ENCODE measurements around the gene PDE3A.

The PDE3A gene

GRCh38 chr12:20392339-20392738, 24.0 kb downstream of the PDE3A start:
- no peaks in the 10 kb centered on the region for H3K4me1 Mint-ChIP-seq
- no peaks in the 10 kb centered on the region for H3K9me3 Mint-ChIP-seq
- no peak overlapping the region for H3K4me3 Mint-ChIP-seq
- H3K36me3 Mint-ChIP-seq: no peaks in the 10 kb centered on the region
- H3K27me3 Mint-ChIP-seq: no peaks in the 10 kb centered on the region
- no peak for DNase-seq
- CTCF ChIA-PET: no interaction called here
- no peak overlapping the region for H3K27ac Mint-ChIP-seq

DNA sequence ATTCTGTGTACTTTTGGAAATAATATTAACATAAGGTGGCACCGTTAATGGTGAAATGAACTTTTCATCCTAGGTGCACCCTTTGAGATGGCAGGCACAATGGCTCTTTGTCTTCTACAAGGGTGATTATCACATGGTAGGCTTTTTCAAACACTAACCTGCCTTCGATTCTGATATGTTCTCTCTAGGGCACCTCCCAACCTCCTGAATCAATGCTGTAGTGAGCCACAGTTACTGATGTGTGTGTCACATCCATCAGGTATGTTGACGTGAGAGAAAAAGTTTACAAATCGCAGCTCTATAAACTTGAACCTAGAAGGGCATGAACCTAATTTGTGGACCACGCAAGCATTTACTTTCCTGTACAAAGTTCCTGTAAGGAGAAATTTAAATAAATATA, 25.4 kb downstream of the PDE3A start:
- CTCF ChIA-PET: no interaction called here
- H3K4me3 Mint-ChIP-seq: no peak overlapping the region
- no peaks in the 10 kb centered on the region for H3K36me3 Mint-ChIP-seq
- peaks cover under 1% of the 10 kb centered on the region for H3K4me1 Mint-ChIP-seq
- no peaks in the 10 kb centered on the region for H3K9me3 Mint-ChIP-seq
- no peak overlapping the region for H3K27ac Mint-ChIP-seq
- no peaks in the 10 kb centered on the region for H3K27me3 Mint-ChIP-seq
- DNase-seq: no peak

DNA sequence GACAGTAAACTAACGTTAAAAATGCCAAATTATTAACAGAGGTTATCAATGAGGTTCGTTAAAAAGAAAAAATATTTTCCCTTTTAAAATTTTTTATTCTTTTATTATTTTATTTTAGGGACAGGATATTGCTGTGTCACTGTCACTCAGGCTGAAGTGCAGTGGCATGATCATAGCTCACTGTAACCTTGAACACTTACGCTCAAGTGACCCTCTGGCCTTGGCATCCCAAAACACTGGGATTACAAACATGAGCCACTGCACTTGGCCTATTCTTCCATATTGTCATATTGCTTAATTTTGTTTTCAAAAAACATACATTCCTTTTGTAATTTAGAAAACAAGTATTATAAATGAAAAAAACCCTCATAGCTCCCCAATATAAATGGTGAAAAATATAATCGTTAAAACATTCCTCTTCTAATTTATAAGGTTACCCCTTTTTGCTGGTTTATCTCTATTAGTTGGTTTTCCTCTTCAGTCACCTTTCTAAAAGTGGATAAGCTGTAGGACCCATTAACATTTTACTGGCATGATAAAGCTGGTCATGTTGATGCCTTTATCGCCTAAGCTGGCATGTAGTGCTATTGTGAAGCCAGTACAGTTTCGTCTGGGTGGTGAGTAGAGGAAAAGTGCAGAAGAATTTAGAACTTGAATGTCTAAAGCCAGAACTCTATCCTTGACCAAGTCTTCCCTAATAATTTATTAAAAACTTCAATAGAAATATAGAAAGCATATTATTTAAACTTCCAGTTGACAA, 27.6 kb downstream of the PDE3A start:
- Mint-ChIP-seq H3K4me3 (no peak overlapping the region), H3K27me3 (no peaks in the 10 kb centered on the region), H3K27ac (no peak overlapping the region), H3K36me3 (no peaks in the 10 kb centered on the region), H3K9me3 (no peaks in the 10 kb centered on the region), H3K4me1 (peaks cover 4% of the 10 kb centered on the region)
- CTCF ChIA-PET: no interaction called here
- DNase-seq: no peak

- Mint-ChIP-seq H3K4me3 (no peak overlapping the region), H3K9me3 (no peaks in the 10 kb centered on the region), H3K27me3 (no peaks in the 10 kb centered on the region), H3K27ac (no peak overlapping the region), H3K36me3 (no peaks in the 10 kb centered on the region), H3K4me1 (peaks cover 4% of the 10 kb centered on the region)
- no peak for DNase-seq
- CTCF ChIA-PET: no interaction called here
These were observed 30.3 kb downstream of the PDE3A start for GRCh38 chr12:20398686-20399085.

DNA sequence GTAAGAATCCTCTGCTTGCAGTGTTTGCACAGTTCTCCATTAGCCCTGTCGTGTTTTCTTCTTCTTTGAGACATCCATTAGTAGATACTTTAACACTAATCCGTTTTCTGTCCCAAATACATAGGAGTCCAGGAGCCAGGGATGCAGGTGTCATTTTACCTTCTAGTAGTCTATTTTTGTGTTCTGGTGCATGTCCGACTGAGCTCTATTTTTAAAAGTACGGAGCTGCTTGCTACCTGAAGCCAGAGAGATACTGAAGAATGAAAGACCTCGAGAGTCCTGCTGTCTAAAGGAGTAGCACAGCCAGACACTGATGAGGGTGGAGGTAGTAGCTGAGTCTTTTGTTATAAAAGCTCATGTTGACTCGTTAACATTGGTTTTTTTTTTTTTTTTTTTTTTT, 31.7 kb downstream of the PDE3A start:
- Mint-ChIP-seq H3K36me3 (no peaks in the 10 kb centered on the region), H3K27me3 (no peaks in the 10 kb centered on the region), H3K4me1 (peaks cover 4% of the 10 kb centered on the region), H3K9me3 (no peaks in the 10 kb centered on the region), H3K27ac (no peak overlapping the region), H3K4me3 (no peak overlapping the region)
- no peak for DNase-seq
- CTCF ChIA-PET: no interaction called here

DNA sequence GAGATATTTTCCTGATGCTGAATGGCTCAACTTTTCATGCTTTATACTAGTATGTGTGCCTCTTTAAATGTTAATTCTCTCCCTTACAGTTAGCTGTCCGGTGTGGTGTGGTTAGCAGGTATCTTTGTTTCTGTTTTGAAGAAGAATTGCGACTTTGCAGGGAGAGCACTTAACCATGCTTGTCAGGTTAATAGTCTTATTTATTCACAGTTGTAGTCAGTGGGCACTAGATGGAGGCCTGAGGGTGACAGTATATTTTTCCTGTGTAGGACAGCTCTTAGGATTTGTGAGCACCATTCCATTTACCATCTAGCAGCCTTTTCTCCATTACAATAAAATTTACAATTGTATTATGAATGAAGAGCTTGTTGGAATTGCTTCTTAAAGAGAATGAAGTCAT, 34.9 kb downstream of the PDE3A start:
- H3K36me3 Mint-ChIP-seq: no peaks in the 10 kb centered on the region
- H3K4me1 Mint-ChIP-seq: peaks cover 4% of the 10 kb centered on the region
- CTCF ChIA-PET: no interaction called here
- H3K4me3 Mint-ChIP-seq: no peak overlapping the region
- H3K9me3 Mint-ChIP-seq: no peaks in the 10 kb centered on the region
- no peaks in the 10 kb centered on the region for H3K27me3 Mint-ChIP-seq
- no peak for DNase-seq
- no peak overlapping the region for H3K27ac Mint-ChIP-seq

DNA sequence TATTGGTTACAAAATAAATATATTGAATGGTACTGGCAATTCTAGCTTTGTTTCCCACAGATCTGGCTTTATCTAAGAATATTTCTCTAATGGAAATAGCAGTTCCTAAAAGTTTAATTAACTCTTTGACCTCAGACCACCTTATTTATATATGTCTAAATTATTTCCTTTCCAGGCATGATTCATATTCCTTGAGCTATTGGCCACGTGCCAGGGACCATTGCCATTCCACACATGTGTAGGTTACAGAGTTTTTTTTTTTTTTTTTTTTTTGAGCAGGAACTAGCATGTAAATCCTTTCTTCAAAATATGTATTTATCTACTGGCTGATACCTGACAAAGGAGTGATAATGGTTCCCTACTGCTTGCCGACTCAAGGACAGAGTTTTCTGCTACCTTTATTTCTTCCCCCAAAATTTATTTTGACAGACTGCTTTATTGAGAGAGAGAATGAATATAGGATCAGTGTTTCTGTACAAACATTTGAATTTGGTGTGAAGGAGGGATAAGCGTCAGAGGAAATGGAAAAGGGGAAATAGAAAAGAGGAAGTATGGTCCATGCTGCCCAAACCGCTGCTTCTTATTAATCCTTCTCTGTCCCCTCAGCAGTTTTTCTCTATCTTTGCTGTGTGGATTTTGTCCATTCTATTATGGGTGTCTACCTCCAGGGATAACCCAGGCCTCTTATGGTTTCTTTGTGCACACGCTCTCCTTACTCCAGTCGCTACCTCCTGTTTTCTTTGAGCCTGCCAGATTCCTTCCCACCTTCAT, 36.4 kb downstream of the PDE3A start:
- Mint-ChIP-seq H3K9me3 (no peaks in the 10 kb centered on the region), H3K36me3 (no peaks in the 10 kb centered on the region), H3K4me1 (no peaks in the 10 kb centered on the region), H3K4me3 (no peak overlapping the region), H3K27me3 (no peaks in the 10 kb centered on the region), H3K27ac (no peak overlapping the region)
- CTCF ChIA-PET: no interaction called here
- DNase-seq: no peak

- CTCF ChIA-PET: no interaction called here
- H3K36me3 Mint-ChIP-seq: no peaks in the 10 kb centered on the region
- no peak overlapping the region for H3K27ac Mint-ChIP-seq
These were observed 41.5 kb downstream of the PDE3A start for GRCh38 chr12:20409607-20410377.

GRCh38 chr12:20410734-20411133, 42.4 kb downstream of the PDE3A start:
- Mint-ChIP-seq H3K4me1 (no peaks in the 10 kb centered on the region), H3K27me3 (no peaks in the 10 kb centered on the region), H3K36me3 (no peaks in the 10 kb centered on the region), H3K9me3 (no peaks in the 10 kb centered on the region), H3K4me3 (no peak overlapping the region), H3K27ac (no peak overlapping the region)
- DNase-seq: no peak
- CTCF ChIA-PET: no interaction called here

More at GRCh38 chr12:20409607-20410377, 41.5 kb downstream of the PDE3A start:
- no peaks in the 10 kb centered on the region for H3K4me1 Mint-ChIP-seq
- no peak for DNase-seq
- H3K9me3 Mint-ChIP-seq: no peaks in the 10 kb centered on the region
- no peaks in the 10 kb centered on the region for H3K27me3 Mint-ChIP-seq
- no peak overlapping the region for H3K4me3 Mint-ChIP-seq

DNA sequence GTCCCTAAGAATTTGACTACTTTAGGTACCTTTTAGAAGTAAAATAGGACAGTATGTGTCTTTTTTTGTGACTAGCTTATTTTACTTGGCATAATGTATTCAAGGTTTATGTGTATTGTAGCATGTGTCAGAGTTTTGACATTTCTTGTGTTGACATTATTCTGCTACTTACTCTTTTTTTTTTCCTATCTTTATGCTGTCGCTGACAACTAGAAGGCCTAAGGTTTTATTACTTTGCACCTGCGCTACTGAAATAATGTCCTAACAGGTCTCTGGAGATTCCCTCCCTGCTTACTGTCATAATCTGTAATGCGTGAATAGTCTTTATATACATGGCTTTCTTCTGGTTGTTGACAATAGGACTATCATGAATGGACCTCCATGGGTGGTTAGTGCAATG, 43.0 kb downstream of the PDE3A start:
- Mint-ChIP-seq H3K36me3 (no peaks in the 10 kb centered on the region), H3K27me3 (no peaks in the 10 kb centered on the region), H3K4me1 (no peaks in the 10 kb centered on the region), H3K9me3 (no peaks in the 10 kb centered on the region), H3K27ac (no peak overlapping the region), H3K4me3 (no peak overlapping the region)
- DNase-seq: no peak
- CTCF ChIA-PET: no interaction called here

GRCh38 chr12:20415028-20415427, 46.7 kb downstream of the PDE3A start:
- no peak overlapping the region for H3K27ac Mint-ChIP-seq
- no peaks in the 10 kb centered on the region for H3K36me3 Mint-ChIP-seq
- H3K9me3 Mint-ChIP-seq: no peaks in the 10 kb centered on the region
- no peak for DNase-seq
- no peaks in the 10 kb centered on the region for H3K4me1 Mint-ChIP-seq
- no peaks in the 10 kb centered on the region for H3K27me3 Mint-ChIP-seq
- H3K4me3 Mint-ChIP-seq: no peak overlapping the region
- CTCF ChIA-PET: no interaction called here

- DNase-seq: no peak
- Mint-ChIP-seq H3K27me3 (no peaks in the 10 kb centered on the region), H3K9me3 (no peaks in the 10 kb centered on the region), H3K4me3 (no peak overlapping the region), H3K4me1 (no peaks in the 10 kb centered on the region), H3K36me3 (no peaks in the 10 kb centered on the region), H3K27ac (no peak overlapping the region)
- CTCF ChIA-PET: no interaction called here
These were observed 47.3 kb downstream of the PDE3A start for GRCh38 chr12:20415641-20416040.

GRCh38 chr12:20420557-20420956, 52.2 kb downstream of the PDE3A start:
- H3K9me3 Mint-ChIP-seq: no peaks in the 10 kb centered on the region
- DNase-seq: no peak
- H3K27ac Mint-ChIP-seq: no peak overlapping the region
- H3K4me3 Mint-ChIP-seq: no peak overlapping the region
- no peaks in the 10 kb centered on the region for H3K36me3 Mint-ChIP-seq
- CTCF ChIA-PET: no interaction called here
- no peaks in the 10 kb centered on the region for H3K4me1 Mint-ChIP-seq
- no peaks in the 10 kb centered on the region for H3K27me3 Mint-ChIP-seq

- CTCF ChIA-PET: no interaction called here
- DNase-seq: no peak
- Mint-ChIP-seq H3K27ac (no peak overlapping the region), H3K9me3 (no peaks in the 10 kb centered on the region), H3K36me3 (no peaks in the 10 kb centered on the region), H3K4me1 (no peaks in the 10 kb centered on the region), H3K27me3 (no peaks in the 10 kb centered on the region), H3K4me3 (no peak overlapping the region)
These were observed 53.1 kb downstream of the PDE3A start for GRCh38 chr12:20421421-20421820.

DNA sequence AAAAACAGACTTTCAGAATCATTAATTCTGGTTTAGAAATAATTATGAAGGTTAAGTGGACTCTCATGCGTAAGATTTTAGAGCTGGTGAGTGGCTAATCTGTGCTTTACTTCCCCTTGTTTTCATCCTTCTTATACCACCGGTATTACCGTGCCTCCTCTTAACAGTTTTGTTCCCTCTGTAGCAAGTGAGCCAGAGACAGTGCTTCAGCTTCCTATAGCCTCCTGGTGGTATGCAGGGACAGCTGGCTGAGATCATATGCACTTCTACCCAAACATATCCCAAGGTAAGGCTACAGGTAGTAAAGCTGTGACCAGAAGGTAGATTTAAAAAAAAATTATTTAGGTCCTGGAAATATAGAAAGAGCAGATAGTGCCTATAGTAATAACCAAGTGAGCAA, 55.2 kb downstream of the PDE3A start:
- no peak overlapping the region for H3K27ac Mint-ChIP-seq
- H3K9me3 Mint-ChIP-seq: no peaks in the 10 kb centered on the region
- no peaks in the 10 kb centered on the region for H3K36me3 Mint-ChIP-seq
- no peak for DNase-seq
- no peaks in the 10 kb centered on the region for H3K27me3 Mint-ChIP-seq
- no peak overlapping the region for H3K4me3 Mint-ChIP-seq
- H3K4me1 Mint-ChIP-seq: no peaks in the 10 kb centered on the region
- CTCF ChIA-PET: no interaction called here

Data from activated naive CD4-positive, alpha-beta T cell treated with anti-CD3 and anti-CD28 coated beads, Interleukin-2, amount 10 ng/mL, durations not matched to agents 7 days and 5 days (primary cell).